Sigmoid colon (tissue), 4 donors: Measurements from ENCODE around the gene HK3.

Experiments used
- EP300 ChIP-seq, 4 donors: sonication (generic); formaldehyde crosslinking; IDR thresholded peaks; one replicate each; pipeline ENCODE4 v1.6.1; 2017; ENCODE audit warnings: antibody characterized with exemption in 4 of 4
- TF ChIP-seq, protein P1 (sequence below), 4 experiments: fragments of 450-650 bp in 3 of 4; fragments of 200-600 bp in 1 of 4; IDR thresholded peaks; one replicate each; pipeline ENCODE4 v1.5.1; 2016 to 2019; ENCODE audit warnings: antibody characterized with exemption in 4 of 4, mild to moderate bottlenecking in 3 of 4, moderate library complexity in 2 of 4

DNA sequence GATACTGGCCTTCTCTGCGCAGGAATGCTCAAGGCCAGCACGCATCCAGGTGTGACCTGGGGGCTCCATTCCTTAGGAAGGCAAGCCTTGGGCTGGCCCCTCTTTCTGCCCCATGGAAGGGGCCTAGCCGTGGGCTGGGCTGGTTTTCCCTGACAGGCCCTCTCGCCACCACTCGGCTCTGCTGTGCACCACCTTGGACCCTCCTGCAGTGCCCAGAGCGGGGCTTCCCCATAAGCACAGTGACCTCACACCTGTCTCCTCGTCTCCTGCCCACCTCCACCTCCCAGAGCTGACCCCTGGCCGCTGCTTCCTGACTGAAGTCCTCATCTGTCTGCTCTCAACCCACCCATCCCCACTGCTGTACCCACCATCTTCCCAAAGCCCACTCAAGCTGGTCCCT is 67.7 kb downstream of the HK3 start:
- TF ChIP-seq, protein P1, sequence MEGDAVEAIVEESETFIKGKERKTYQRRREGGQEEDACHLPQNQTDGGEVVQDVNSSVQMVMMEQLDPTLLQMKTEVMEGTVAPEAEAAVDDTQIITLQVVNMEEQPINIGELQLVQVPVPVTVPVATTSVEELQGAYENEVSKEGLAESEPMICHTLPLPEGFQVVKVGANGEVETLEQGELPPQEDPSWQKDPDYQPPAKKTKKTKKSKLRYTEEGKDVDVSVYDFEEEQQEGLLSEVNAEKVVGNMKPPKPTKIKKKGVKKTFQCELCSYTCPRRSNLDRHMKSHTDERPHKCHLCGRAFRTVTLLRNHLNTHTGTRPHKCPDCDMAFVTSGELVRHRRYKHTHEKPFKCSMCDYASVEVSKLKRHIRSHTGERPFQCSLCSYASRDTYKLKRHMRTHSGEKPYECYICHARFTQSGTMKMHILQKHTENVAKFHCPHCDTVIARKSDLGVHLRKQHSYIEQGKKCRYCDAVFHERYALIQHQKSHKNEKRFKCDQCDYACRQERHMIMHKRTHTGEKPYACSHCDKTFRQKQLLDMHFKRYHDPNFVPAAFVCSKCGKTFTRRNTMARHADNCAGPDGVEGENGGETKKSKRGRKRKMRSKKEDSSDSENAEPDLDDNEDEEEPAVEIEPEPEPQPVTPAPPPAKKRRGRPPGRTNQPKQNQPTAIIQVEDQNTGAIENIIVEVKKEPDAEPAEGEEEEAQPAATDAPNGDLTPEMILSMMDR (IDR thresholded peaks at IDR 0.05): no peak
- no peak for TF ChIP-seq EP300 (IDR thresholded peaks at IDR 0.05)
